Mononuclear cell (primary cell): ENCODE measurements around the gene SNX5. TPM values are rescaled to one million over a fixed set of nuclear protein-coding genes. Genes with fewer than 3 reads are reported as not detected.

Experiments
- H3K27me3 ChIP-seq: 2 replicates; pipeline ENCODE4 v1.6.0; 2011; ENCODE audit warnings: low read length, control low read depth; ENCODE audit not compliant: insufficient read depth
- H3K4me1 ChIP-seq: 2 replicates; pipeline ENCODE4 v1.5.1; 2011; ENCODE audit warnings: mild to moderate bottlenecking, low read length, control low read depth; ENCODE audit not compliant: insufficient read depth
- H3K4me3 ChIP-seq: 2 replicates; pipeline ENCODE4 v1.5.1; 2011; ENCODE audit warnings: mild to moderate bottlenecking, low read length, moderate library complexity
- H3K9me3 ChIP-seq: 2 replicates; pipeline ENCODE4 v1.5.1; 2011; ENCODE audit warnings: low read depth, mild to moderate bottlenecking, control low read depth, low read length
- total RNA-seq: library from RNA; depleted of rRNA; stranded (reverse); fragments of >200 nt; gene quantifications from one replicate; pipeline ENCODE4 v1.2.3, GENCODE V29; 2012

The SNX5 gene
- total RNA-seq, 1 donor, result 75.1 TPM

- Histone ChIP-seq H3K4me3 (no peak overlapping the region), H3K27me3 (no peaks in the 10 kb centered on the region), H3K4me1 (peaks cover 75% of the 10 kb centered on the region)
Measured at GRCh38 chr20:17958373-17959256, 10.0 kb downstream of the SNX5 start.

GRCh38 chr20:17957505-17958363, 10.9 kb downstream of the SNX5 start:
- H3K27me3 ChIP-seq, result no peaks in the 10 kb centered on the region
- H3K4me1 ChIP-seq, result peaks cover 66% of the 10 kb centered on the region
- H3K4me3 ChIP-seq, result no peak overlapping the region
- H3K9me3 ChIP-seq, result no peaks in the 10 kb centered on the region

More at GRCh38 chr20:17958373-17959256, 10.0 kb downstream of the SNX5 start:
- H3K9me3 ChIP-seq, result no peaks in the 10 kb centered on the region

- peaks cover 51% of the 10 kb centered on the region for H3K4me1 ChIP-seq
- H3K27me3 ChIP-seq, result no peaks in the 10 kb centered on the region
- no peak overlapping the region for H3K4me3 ChIP-seq
- no peaks in the 10 kb centered on the region for H3K9me3 ChIP-seq
Measured at GRCh38 chr20:17956099-17956685, 12.4 kb downstream of the SNX5 start.

- Histone ChIP-seq H3K27me3 (no peaks in the 10 kb centered on the region), H3K4me1 (peaks cover 42% of the 10 kb centered on the region)
Measured at GRCh38 chr20:17955302-17955701, 13.3 kb downstream of the SNX5 start.

GRCh38 chr20:17953935-17954334, 14.7 kb downstream of the SNX5 start:
- Histone ChIP-seq H3K4me3 (no peak overlapping the region), H3K4me1 (peaks cover 28% of the 10 kb centered on the region), H3K27me3 (no peaks in the 10 kb centered on the region), H3K9me3 (no peaks in the 10 kb centered on the region)

More at GRCh38 chr20:17955302-17955701, 13.3 kb downstream of the SNX5 start:
- no peak overlapping the region for H3K4me3 ChIP-seq
- no peaks in the 10 kb centered on the region for H3K9me3 ChIP-seq

DNA sequence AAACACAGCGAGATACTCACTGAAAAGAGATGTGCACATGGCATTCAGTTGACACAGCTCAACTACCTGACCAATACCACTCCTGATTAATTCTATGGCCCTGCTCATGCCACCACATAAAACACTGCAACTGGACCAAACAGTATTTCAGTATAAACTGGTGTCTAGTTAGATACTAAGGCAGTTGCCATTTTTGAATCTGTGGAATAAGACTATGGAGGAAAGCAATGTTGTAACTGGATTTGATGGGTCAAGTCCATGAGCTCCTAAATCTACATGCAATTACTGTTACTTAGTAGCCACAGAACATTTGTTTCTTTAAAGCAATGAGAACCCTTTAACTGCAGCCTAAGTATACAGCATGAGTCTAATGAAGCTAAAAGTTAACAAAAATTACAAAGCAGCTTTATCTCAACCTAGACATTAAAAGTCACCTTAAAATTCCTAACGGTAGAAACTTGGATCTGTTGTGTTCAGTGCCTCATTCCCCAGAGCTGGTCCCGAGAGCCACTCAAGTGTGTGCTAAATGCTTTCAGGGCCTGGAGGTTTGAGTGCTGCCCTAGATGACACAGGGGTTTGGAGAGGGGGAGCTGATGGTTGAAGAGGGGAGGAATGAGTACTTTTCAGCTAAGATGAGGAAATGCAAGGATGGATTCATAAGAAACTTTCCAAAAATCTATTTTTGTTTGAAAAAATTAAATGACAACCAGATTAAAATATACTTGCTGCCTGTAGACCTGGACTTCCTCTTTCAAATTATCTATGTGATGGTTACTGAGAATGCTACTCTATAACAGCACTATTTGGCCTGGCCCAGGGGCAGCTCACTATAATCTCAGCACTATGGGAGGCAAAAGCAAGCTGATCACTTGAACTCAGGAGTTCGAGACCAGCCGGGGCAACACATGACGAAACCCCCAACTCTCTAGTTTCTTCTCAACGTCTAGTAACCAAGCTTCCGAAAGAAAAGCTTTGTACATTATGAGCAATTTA, 15.6 kb downstream of the SNX5 start:
- H3K4me1 ChIP-seq, result peaks cover 21% of the 10 kb centered on the region
- no peak overlapping the region for H3K4me3 ChIP-seq
- H3K9me3 ChIP-seq, result no peaks in the 10 kb centered on the region
- no peaks in the 10 kb centered on the region for H3K27me3 ChIP-seq

DNA sequence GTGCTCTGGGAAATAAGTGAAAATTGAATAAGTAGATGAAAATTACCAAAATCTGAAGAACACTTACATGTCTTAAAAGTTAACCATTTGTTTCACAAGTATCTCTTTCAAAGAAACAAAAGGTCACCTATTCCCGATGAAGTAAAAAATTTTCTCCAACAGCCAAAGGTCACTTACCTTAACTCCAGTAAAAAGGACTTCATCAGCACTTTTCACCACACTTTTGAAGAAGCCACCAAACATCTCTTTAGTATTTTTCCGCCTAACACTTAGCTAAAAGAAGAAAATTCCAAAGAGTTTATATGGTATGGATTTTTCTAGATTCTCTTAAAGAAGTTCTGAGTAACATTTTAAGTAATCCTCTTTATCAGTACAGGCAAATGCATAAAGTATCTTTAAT, 17.3 kb downstream of the SNX5 start:
- no peaks in the 10 kb centered on the region for H3K9me3 ChIP-seq
- no peak overlapping the region for H3K4me3 ChIP-seq
- H3K4me1 ChIP-seq, result peaks cover 10% of the 10 kb centered on the region
- no peaks in the 10 kb centered on the region for H3K27me3 ChIP-seq

DNA sequence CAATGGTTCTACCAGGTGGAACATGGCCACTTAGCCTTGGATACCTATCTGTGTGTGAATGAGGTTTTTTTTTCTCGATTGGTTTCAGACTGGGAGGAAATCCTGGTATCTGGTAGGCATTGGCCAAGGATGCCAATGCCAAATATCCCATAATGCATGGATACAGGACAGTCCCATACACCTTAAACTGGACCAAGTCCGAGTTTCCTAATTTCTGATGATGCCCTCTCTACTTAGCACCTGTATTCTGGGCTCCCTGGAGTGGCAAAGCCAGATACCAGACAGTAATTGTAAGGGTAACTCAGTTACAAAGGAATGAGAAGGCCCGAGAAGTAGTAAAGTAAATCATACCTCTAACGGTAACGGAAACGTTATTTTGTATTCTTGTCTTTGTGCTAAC, 17.9 kb downstream of the SNX5 start:
- H3K4me1 ChIP-seq, result peaks cover 3% of the 10 kb centered on the region
- no peaks in the 10 kb centered on the region for H3K9me3 ChIP-seq
- no peaks in the 10 kb centered on the region for H3K27me3 ChIP-seq
- H3K4me3 ChIP-seq, result no peak overlapping the region

- no peaks in the 10 kb centered on the region for H3K27me3 ChIP-seq
- no peak overlapping the region for H3K4me3 ChIP-seq
- no peaks in the 10 kb centered on the region for H3K9me3 ChIP-seq
- H3K4me1 ChIP-seq, result no peaks in the 10 kb centered on the region
Measured at GRCh38 chr20:17949899-17950298, 18.7 kb downstream of the SNX5 start.

- no peaks in the 10 kb centered on the region for H3K27me3 ChIP-seq
- no peak overlapping the region for H3K4me3 ChIP-seq
- H3K4me1 ChIP-seq, result no peaks in the 10 kb centered on the region
- H3K9me3 ChIP-seq, result no peaks in the 10 kb centered on the region
Measured at GRCh38 chr20:17948442-17948841, 20.2 kb downstream of the SNX5 start.

GRCh38 chr20:17947474-17947815, 21.1 kb downstream of the SNX5 start:
- no peaks in the 10 kb centered on the region for H3K9me3 ChIP-seq
- H3K4me1 ChIP-seq, result no peaks in the 10 kb centered on the region
- no peaks in the 10 kb centered on the region for H3K27me3 ChIP-seq
- H3K4me3 ChIP-seq, result no peak overlapping the region

- H3K4me3 ChIP-seq, result no peak overlapping the region
- H3K4me1 ChIP-seq, result no peaks in the 10 kb centered on the region
- no peaks in the 10 kb centered on the region for H3K9me3 ChIP-seq
- no peaks in the 10 kb centered on the region for H3K27me3 ChIP-seq
Measured at GRCh38 chr20:17946572-17947473, 21.8 kb downstream of the SNX5 start.

DNA sequence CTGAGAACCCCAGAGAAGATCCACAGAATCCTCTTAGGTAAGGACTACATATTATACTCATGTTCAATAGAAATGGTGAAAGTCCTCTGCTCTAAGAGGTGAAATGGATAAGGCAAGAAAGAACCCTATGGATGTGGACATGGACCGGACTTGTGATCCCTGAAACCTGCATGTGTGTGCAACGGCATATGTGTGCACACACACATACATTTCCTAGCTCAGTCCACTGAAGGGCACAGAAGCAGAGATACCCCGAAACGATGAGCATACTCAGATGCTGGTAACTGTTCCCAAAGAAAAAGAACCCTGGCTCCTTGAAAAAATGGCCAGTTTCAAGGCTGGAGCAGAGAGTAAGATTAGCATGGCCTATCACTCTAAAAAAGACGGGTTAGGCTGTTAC, 22.6 kb downstream of the SNX5 start:
- Histone ChIP-seq H3K4me3 (no peak overlapping the region), H3K27me3 (no peaks in the 10 kb centered on the region), H3K4me1 (no peaks in the 10 kb centered on the region), H3K9me3 (no peaks in the 10 kb centered on the region)
